CD4-positive, alpha-beta T cell treated with Interleukin-6 at 100 ng/mL for 8 hours (primary cell): ENCODE measurements around the gene S100A5.

ENCODE experiments used
- DNase-seq: peaks from one replicate; pipeline ENCODE4 v3.0.0-alpha.2; 2020; ENCODE audit warnings: mixed read lengths, low spot score

Gene S100A5

GRCh38 chr1:153547560-153548551 lies 7.1 kb upstream of the S100A5 start:
- DNase-seq, result no peak

GRCh38 chr1:153546796-153547559 lies 6.2 kb upstream of the S100A5 start:
- DNase-seq, result no peak

GRCh38 chr1:153546371-153546770 lies 5.6 kb upstream of the S100A5 start:
- DNase-seq, result no peak

GRCh38 chr1:153545067-153546055 lies 4.6 kb upstream of the S100A5 start, which contains the start of gene S100A4:
TSS of gene S100A4 (minus strand) at chr1:153545806. CDS start at chr1:153544794, 1,012 bp downstream.
- DNase-seq, result peak; percentile 95

GRCh38 chr1:153544453-153545066 lies 3.8 kb upstream of the S100A5 start:
- no peak for DNase-seq

GRCh38 chr1:153543736-153544135 lies 3.0 kb upstream of the S100A5 start:
- DNase-seq, result no peak

- DNase-seq, result no peak
Measured at GRCh38 chr1:153542956-153543711, 2.4 kb upstream of the S100A5 start.

GRCh38 chr1:153541641-153542590 lies 1.2 kb upstream of the S100A5 start:
- DNase-seq, result no peak

- DNase-seq, result no peak
Measured at GRCh38 chr1:153539395-153540093, 1.2 kb downstream of the S100A5 start.

GRCh38 chr1:153538315-153538821 lies 2.4 kb downstream of the S100A5 start:
- DNase-seq, result no peak

GRCh38 chr1:153537376-153537730 lies 3.4 kb downstream of the S100A5 start:
- no peak for DNase-seq

GRCh38 chr1:153536671-153537375 lies 3.9 kb downstream of the S100A5 start:
- DNase-seq, result no peak

GRCh38 chr1:153536012-153536670 lies 4.6 kb downstream of the S100A5 start:
- DNase-seq, result peak; percentile 82

GRCh38 chr1:153535242-153536011 lies 5.3 kb downstream of the S100A5 start, which contains the start of gene S100A6:
TSS of gene S100A6 (minus strand) at chr1:153535991. CDS start at chr1:153535339, 652 bp downstream.
- DNase-seq, result peak; percentile 50

- no peak for DNase-seq
Measured at GRCh38 chr1:153534925-153535241, 5.9 kb downstream of the S100A5 start.

- no peak for DNase-seq
Measured at GRCh38 chr1:153534226-153534924, 6.4 kb downstream of the S100A5 start.
